Body of pancreas (tissue), 4 donors: ENCODE data around the gene DUSP18.
A peak's percentile ranks its signal among the peaks of the same experiment; 100 is the strongest.

Experiments used
- POLR2A ChIP-seq, 3 donors: fragments of 450-650 bp; IDR thresholded peaks; one replicate each; pipeline ENCODE4 v1.6.1; 2016; ENCODE audit warnings: antibody characterized with exemption in 3 of 3, mild to moderate bottlenecking in 2 of 3
- TF ChIP-seq, protein P1 (sequence below), 7 experiments: fragments of 450-650 bp in 4 of 7; fragments of 200-600 bp in 3 of 7; sonication (generic) in 3 of 7; IDR thresholded peaks; one replicate each; pipeline ENCODE4 v1.5.1; 2016 to 2019; ENCODE audit warnings: antibody characterized with exemption in 7 of 7

GRCh38 chr22:30635273-30636225 is 32.1 kb downstream of the DUSP18 start, which contains the start of gene SLC35E4:
- TF ChIP-seq, protein P1, sequence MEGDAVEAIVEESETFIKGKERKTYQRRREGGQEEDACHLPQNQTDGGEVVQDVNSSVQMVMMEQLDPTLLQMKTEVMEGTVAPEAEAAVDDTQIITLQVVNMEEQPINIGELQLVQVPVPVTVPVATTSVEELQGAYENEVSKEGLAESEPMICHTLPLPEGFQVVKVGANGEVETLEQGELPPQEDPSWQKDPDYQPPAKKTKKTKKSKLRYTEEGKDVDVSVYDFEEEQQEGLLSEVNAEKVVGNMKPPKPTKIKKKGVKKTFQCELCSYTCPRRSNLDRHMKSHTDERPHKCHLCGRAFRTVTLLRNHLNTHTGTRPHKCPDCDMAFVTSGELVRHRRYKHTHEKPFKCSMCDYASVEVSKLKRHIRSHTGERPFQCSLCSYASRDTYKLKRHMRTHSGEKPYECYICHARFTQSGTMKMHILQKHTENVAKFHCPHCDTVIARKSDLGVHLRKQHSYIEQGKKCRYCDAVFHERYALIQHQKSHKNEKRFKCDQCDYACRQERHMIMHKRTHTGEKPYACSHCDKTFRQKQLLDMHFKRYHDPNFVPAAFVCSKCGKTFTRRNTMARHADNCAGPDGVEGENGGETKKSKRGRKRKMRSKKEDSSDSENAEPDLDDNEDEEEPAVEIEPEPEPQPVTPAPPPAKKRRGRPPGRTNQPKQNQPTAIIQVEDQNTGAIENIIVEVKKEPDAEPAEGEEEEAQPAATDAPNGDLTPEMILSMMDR (IDR thresholded peaks at IDR 0.05), result peak in 1 of 7 experiments; percentile 17
- TF ChIP-seq POLR2A (IDR thresholded peaks at IDR 0.05), result peak; percentile 80 to 83 (median 81)
